MM.1S (cell line): ENCODE results near the gene SPINK8.

Source experiments
- DNase-seq: peaks from one replicate; pipeline ENCODE4 v3.0.0-alpha.2; 2015
- H2AFZ ChIP-seq: fragments of 300-600 bp; sonication (generic); 2 replicates; pipeline ENCODE4 v1.6.0; 2016; ENCODE audit warnings: antibody characterized with exemption, low read length
- H3F3A ChIP-seq: fragments of 300-600 bp; sonication (generic); 2 replicates; pipeline ENCODE4 v1.6.1; 2016; ENCODE audit warnings: mild to moderate bottlenecking, antibody characterized with exemption, low read length, moderate library complexity, mixed read lengths; ENCODE audit not compliant: insufficient read depth
- H3K27ac ChIP-seq: fragments of 300-600 bp; sonication (generic); 2 replicates; pipeline ENCODE4 v1.5.1; 2016; ENCODE audit warnings: mild to moderate bottlenecking, low read length
- H3K27me3 ChIP-seq: fragments of 300-600 bp; sonication (generic); replicated peaks from 2 replicates; pipeline ENCODE4 v1.6.0; 2016; ENCODE audit warnings: low read length; ENCODE audit not compliant: insufficient read depth
- H3K36me3 ChIP-seq: fragments of 300-600 bp; sonication (generic); replicated peaks from 2 replicates; pipeline ENCODE4 v1.6.1; 2016; ENCODE audit warnings: mild to moderate bottlenecking, low read length, mixed read lengths; ENCODE audit not compliant: insufficient read depth
- H3K4me1 ChIP-seq: fragments of 300-600 bp; sonication (generic); 2 replicates; pipeline ENCODE4 v1.6.1; 2016; ENCODE audit warnings: low read length, mixed read lengths
- H3K4me2 ChIP-seq: fragments of 300-600 bp; sonication (generic); 2 replicates; pipeline ENCODE4 v1.6.0; 2016; ENCODE audit warnings: low read depth, low read length
- H3K4me3 ChIP-seq: fragments of 300-600 bp; sonication (generic); 2 replicates; pipeline ENCODE4 v1.5.1; 2016; ENCODE audit warnings: low read length, mixed read lengths
- H3K79me2 ChIP-seq: fragments of 300-600 bp; sonication (generic); 2 replicates; pipeline ENCODE4 v1.6.1; 2016; ENCODE audit warnings: mixed run types, low read length, mixed read lengths
- H3K9ac ChIP-seq: fragments of 300-600 bp; sonication (generic); 2 replicates; pipeline ENCODE4 v1.6.1; 2016; ENCODE audit warnings: low read length, mixed read lengths
- H3K9me2 ChIP-seq: fragments of 300-600 bp; sonication (generic); replicated peaks from 2 replicates; pipeline ENCODE4 v1.6.1; 2016; ENCODE audit warnings: mild to moderate bottlenecking, low read length, mixed read lengths; ENCODE audit not compliant: insufficient read depth
- H3K9me3 ChIP-seq: fragments of 300-600 bp; sonication (generic); replicated peaks from 2 replicates; pipeline ENCODE4 v1.6.1; 2016; ENCODE audit warnings: mild to moderate bottlenecking, low read length, mixed read lengths; ENCODE audit not compliant: insufficient read depth
- H4K20me1 ChIP-seq: fragments of 300-600 bp; sonication (generic); 2 replicates; pipeline ENCODE4 v1.6.1; 2016; ENCODE audit warnings: mild to moderate bottlenecking, low read length, moderate library complexity, mixed read lengths; ENCODE audit not compliant: insufficient read depth
- EZH2 ChIP-seq: fragments of 300-600 bp; sonication (generic); optimal IDR thresholded peaks from 2 replicates; pipeline ENCODE3; 2017; ENCODE audit warnings: low read depth, mild to moderate bottlenecking, antibody characterized with exemption, low read length, mixed read lengths
- EZH2phosphoT487 ChIP-seq: fragments of 300-600 bp; sonication (generic); IDR thresholded peaks from 2 replicates; pipeline ENCODE4 v1.6.1; 2018; ENCODE audit warnings: antibody characterized with exemption, low read length
- TF ChIP-seq, protein P1 (sequence below): fragments of 300-600 bp; sonication (generic); IDR thresholded peaks from 2 replicates; pipeline ENCODE4 v1.5.1; 2016; ENCODE audit warnings: antibody characterized with exemption, low read length, mixed read lengths

The SPINK8 gene

DNA sequence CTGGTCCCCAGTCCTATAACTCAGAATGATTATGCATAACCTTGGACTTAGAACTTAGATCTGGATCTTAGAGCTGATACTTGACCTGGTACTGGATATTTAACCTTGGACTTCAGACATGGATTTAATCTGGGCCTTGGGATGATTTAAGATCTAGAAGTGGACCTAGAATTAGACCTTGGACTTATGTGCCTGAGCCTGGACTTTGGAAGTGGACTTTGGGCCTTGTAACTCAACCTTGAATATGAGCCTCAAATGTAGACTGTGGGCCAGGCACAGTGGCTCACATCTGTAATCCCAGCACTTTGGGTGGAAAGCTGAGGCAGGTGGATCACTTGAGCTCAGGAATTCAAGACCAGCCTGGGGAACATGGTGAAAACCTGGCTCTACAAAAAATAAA lies 46.4 kb downstream of the SPINK8 start:
- Histone ChIP-seq H3F3A (no peaks in the 10 kb centered on the region), H3K79me2 (no peaks in the 10 kb centered on the region), H3K9me2 (no peaks in the 10 kb centered on the region), H3K27ac (no peak overlapping the region), H3K4me3 (no peak overlapping the region), H3K4me1 (no peaks in the 10 kb centered on the region), H3K36me3 (no peaks in the 10 kb centered on the region), H3K4me2 (no peak overlapping the region), H3K9me3 (no peaks in the 10 kb centered on the region), H2AFZ (no peak overlapping the region), H3K9ac (no peak overlapping the region), H4K20me1 (no peaks in the 10 kb centered on the region), H3K27me3 (no peaks in the 10 kb centered on the region)
- DNase-seq = no peak
- TF ChIP-seq EZH2phosphoT487 (no peak), EZH2 (no peak)
- TF ChIP-seq, protein P1, sequence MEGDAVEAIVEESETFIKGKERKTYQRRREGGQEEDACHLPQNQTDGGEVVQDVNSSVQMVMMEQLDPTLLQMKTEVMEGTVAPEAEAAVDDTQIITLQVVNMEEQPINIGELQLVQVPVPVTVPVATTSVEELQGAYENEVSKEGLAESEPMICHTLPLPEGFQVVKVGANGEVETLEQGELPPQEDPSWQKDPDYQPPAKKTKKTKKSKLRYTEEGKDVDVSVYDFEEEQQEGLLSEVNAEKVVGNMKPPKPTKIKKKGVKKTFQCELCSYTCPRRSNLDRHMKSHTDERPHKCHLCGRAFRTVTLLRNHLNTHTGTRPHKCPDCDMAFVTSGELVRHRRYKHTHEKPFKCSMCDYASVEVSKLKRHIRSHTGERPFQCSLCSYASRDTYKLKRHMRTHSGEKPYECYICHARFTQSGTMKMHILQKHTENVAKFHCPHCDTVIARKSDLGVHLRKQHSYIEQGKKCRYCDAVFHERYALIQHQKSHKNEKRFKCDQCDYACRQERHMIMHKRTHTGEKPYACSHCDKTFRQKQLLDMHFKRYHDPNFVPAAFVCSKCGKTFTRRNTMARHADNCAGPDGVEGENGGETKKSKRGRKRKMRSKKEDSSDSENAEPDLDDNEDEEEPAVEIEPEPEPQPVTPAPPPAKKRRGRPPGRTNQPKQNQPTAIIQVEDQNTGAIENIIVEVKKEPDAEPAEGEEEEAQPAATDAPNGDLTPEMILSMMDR = no peak

DNA sequence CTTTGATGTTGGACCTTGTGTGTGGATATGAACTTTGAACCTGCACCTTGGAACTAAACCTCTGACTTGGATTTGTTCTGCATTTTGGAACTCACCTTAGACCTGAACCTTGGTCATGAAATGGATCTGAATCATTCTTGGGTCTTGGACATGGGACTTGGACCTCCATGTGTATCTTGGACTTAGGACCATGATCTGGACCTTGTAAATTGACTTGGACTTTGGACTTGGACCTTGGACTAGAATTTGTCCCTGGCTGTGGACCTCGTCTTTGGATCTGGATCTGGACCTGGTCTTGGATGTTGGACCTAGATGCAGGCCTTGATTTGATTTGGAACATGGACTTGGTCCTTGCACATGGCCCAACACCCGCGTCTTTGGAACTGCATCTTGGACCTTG lies 47.2 kb downstream of the SPINK8 start:
- Histone ChIP-seq H4K20me1 (no peaks in the 10 kb centered on the region), H3K9me3 (no peaks in the 10 kb centered on the region), H3K9ac (no peak overlapping the region), H3K36me3 (no peaks in the 10 kb centered on the region), H3F3A (no peaks in the 10 kb centered on the region), H2AFZ (no peak overlapping the region), H3K4me3 (no peak overlapping the region), H3K79me2 (no peaks in the 10 kb centered on the region), H3K27ac (no peak overlapping the region), H3K27me3 (no peaks in the 10 kb centered on the region), H3K4me1 (no peaks in the 10 kb centered on the region), H3K4me2 (no peak overlapping the region), H3K9me2 (no peaks in the 10 kb centered on the region)
- TF ChIP-seq EZH2phosphoT487 = no peak
- no peak for TF ChIP-seq EZH2
- TF ChIP-seq, protein P1 = no peak
- DNase-seq = no peak

DNA sequence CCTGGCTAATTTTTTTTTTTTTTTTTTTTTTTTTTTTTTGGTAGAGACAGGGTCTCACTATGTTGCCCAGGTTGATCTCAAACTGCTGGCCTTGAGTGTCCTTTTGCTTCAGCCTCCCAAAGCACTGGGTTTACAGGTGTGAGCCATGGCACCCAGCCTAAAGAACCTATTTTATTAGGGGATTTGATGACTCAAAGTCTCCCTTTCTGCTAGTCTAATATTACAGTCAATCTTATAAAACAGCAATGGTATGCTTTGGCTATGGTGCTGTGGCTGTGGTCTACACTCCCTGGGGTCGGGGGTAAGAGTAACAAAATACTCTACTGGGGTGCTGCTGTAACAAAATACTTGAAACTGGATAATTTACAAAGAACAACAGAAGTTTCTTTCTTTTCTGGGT lies 47.8 kb downstream of the SPINK8 start:
- H3K9me2 ChIP-seq = no peaks in the 10 kb centered on the region
- TF ChIP-seq EZH2phosphoT487 = no peak

DNA sequence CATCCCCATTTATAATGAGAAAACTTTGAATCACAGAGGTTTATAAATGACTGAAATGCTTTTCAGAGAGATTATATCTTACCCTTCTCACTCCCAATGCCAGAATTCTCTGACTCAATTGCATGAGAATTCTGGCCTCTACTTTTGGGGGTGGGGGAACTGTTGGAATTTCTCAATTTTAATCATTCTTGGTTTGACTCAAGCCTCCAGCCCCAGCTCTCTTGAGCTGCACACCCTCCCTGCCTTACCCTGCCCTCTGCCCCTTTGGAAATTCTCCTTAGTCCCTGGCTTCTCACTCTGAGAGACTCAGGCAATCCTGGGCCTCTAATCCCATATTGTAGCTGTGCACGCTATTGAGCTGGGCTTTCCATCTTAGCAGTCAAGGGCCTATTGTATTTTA lies 48.3 kb downstream of the SPINK8 start:
- no peak for DNase-seq
- Histone ChIP-seq H2AFZ (no peak overlapping the region), H3F3A (no peaks in the 10 kb centered on the region), H3K27ac (no peak overlapping the region), H3K9ac (no peak overlapping the region), H3K4me1 (no peaks in the 10 kb centered on the region), H3K9me3 (no peaks in the 10 kb centered on the region), H3K4me3 (no peak overlapping the region), H3K36me3 (no peaks in the 10 kb centered on the region), H3K9me2 (no peaks in the 10 kb centered on the region), H3K27me3 (no peaks in the 10 kb centered on the region), H3K79me2 (no peaks in the 10 kb centered on the region), H4K20me1 (no peaks in the 10 kb centered on the region), H3K4me2 (no peak overlapping the region)
- TF ChIP-seq EZH2 (no peak), EZH2phosphoT487 (no peak)
- TF ChIP-seq, protein P1 = no peak

More for the DNA sequence above, 47.8 kb downstream of the SPINK8 start:
- Histone ChIP-seq H3K9me3 (no peaks in the 10 kb centered on the region), H3K27me3 (no peaks in the 10 kb centered on the region), H3K4me1 (no peaks in the 10 kb centered on the region), H3K9ac (no peak overlapping the region), H3K4me3 (no peak overlapping the region), H3F3A (no peaks in the 10 kb centered on the region), H3K27ac (no peak overlapping the region), H3K36me3 (no peaks in the 10 kb centered on the region), H3K79me2 (no peaks in the 10 kb centered on the region), H2AFZ (no peak overlapping the region), H3K4me2 (no peak overlapping the region), H4K20me1 (no peaks in the 10 kb centered on the region)
- no peak for DNase-seq
